Mesendoderm (in vitro differentiated cells): ENCODE measurements around the gene GDPD5.

Experiments
- DNase-seq: peaks from one replicate; pipeline ENCODE4 v3.0.0; 2013
- H2AK5ac ChIP-seq: 2 replicates; pipeline ENCODE4 v1.6.1; 2013; ENCODE audit warnings: low read length, inconsistent platforms
- H2BK120ac ChIP-seq: 2 replicates; pipeline ENCODE4 v1.6.1; 2013; ENCODE audit warnings: low read depth, mild to moderate bottlenecking, low read length, moderate library complexity, mixed read lengths
- H2BK15ac ChIP-seq: replicated peaks from 2 replicates; pipeline ENCODE4 v1.6.1; 2013; ENCODE audit warnings: low read depth, mild to moderate bottlenecking, moderate library complexity
- H2BK5ac ChIP-seq: 2 replicates; pipeline ENCODE4 v1.6.1; 2013; ENCODE audit warnings: low read length, inconsistent platforms
- H3K18ac ChIP-seq: 2 replicates; pipeline ENCODE4 v1.6.1; 2013; ENCODE audit warnings: mild to moderate bottlenecking, low read length, mixed read lengths
- H3K23ac ChIP-seq: one replicate; pipeline ENCODE4 v1.6.1; 2013; ENCODE audit warnings: low read length
- H3K27ac ChIP-seq: 2 replicates; pipeline ENCODE4 v1.5.1; 2013; ENCODE audit warnings: low read depth, mild to moderate bottlenecking, inconsistent platforms, low read length, moderate library complexity
- H3K27me3 ChIP-seq: 2 replicates; pipeline ENCODE4 v1.6.1; 2013; ENCODE audit warnings: low read length, control low read depth, mild to moderate bottlenecking, inconsistent platforms; ENCODE audit not compliant: insufficient read depth, poor library complexity
- H3K36me3 ChIP-seq: 2 replicates; pipeline ENCODE4 v1.6.1; 2013; ENCODE audit warnings: low read length, inconsistent platforms; ENCODE audit not compliant: control insufficient read depth, insufficient read depth
- H3K4ac ChIP-seq: one replicate; pipeline ENCODE4 v1.6.1; 2013; ENCODE audit warnings: low read depth, mild to moderate bottlenecking, low read length, moderate library complexity
- H3K4me1 ChIP-seq: 2 replicates; pipeline ENCODE4 v1.6.1; 2013; ENCODE audit warnings: low read depth, low read length, inconsistent platforms; ENCODE audit not compliant: control insufficient read depth
- H3K4me2 ChIP-seq: 2 replicates; pipeline ENCODE4 v1.6.1; 2013; ENCODE audit warnings: low read length
- H3K4me3 ChIP-seq: 2 replicates; pipeline ENCODE4 v1.5.1; 2013; ENCODE audit warnings: mild to moderate bottlenecking, low read length
- H3K56ac ChIP-seq: one replicate; pipeline ENCODE4 v1.6.1; 2013; ENCODE audit warnings: low read length
- H3K79me1 ChIP-seq: 2 replicates; pipeline ENCODE4 v1.6.1; 2013; ENCODE audit warnings: low read length, inconsistent platforms
- H3K79me2 ChIP-seq: 2 replicates; pipeline ENCODE4 v1.6.1; 2013; ENCODE audit warnings: mild to moderate bottlenecking, low read length; ENCODE audit not compliant: control insufficient read depth, insufficient read depth
- H3K9ac ChIP-seq: 2 replicates; pipeline ENCODE4 v1.6.1; 2013; ENCODE audit warnings: low read length, inconsistent platforms
- H4K5ac ChIP-seq: one replicate; pipeline ENCODE4 v1.6.1; 2013; ENCODE audit warnings: low read length
- H4K8ac ChIP-seq: one replicate; pipeline ENCODE4 v1.6.1; 2013; ENCODE audit warnings: low read depth, mild to moderate bottlenecking, control low read depth, low read length, moderate library complexity
- WGBS: extraction: QIAGEN DNeasy Blood & Tissue Kit; methylation state at CpG from one replicate; pipeline ENCODE4 v1.1.7; 2013; ENCODE audit warnings: low lambda C conversion rate, missing lambda C conversion rate; ENCODE audit not compliant: insufficient coverage; ENCODE audit errors: extremely low coverage; 5-methylcytosine and 5-hydroxymethylcytosine counted together

Gene GDPD5

DNA sequence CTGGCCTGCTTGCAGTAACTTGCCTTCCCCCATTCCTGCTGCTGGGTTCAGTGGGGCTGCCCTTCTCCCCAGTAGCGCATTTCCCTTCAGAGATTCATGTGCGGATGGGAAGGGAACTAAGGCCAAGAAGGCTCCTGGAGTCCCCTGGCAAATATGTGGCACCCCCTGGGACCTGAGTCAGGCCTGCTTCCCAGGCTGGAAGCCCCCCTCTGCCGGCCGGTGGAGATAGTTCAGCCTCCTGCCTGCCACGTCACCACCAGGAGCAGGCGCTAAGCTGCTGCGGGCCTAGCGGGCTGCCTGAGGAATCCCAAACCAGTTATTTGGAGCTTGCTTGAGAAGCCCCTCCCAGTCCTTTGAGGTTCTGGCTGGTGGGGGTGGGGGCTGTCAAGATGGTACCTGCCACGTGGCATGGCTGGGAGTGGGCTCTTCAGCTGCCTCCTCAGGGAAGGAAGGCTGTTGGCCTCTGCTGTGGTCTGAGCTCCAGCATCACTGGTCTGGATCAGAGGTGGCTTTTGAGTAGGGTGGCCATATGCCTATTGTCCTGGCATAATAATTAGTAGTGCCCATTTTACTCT is 38.3 kb upstream of the GDPD5 start:
- Histone ChIP-seq H2BK5ac (peak overlapping the region; percentile 95), H3K4me3 (peak overlapping the region; percentile 86), H2BK120ac (no peak overlapping the region), H4K8ac (no peak overlapping the region), H3K23ac (peak overlapping the region; percentile 75), H3K79me1 (peaks cover 25% of the 10 kb centered on the region), H2AK5ac (peak overlapping the region; percentile 92), H3K4me1 (peaks cover 27% of the 10 kb centered on the region), H3K27ac (peak overlapping the region; percentile 95), H3K4me2 (peak overlapping the region; percentile 100), H4K5ac (peak overlapping the region; percentile 12), H3K27me3 (no peaks in the 10 kb centered on the region), H3K9ac (peak overlapping the region; percentile 94), H3K18ac (peak overlapping the region; percentile 88), H3K79me2 (peaks cover 61% of the 10 kb centered on the region), H3K36me3 (peaks cover 29% of the 10 kb centered on the region), H3K4ac (peak overlapping the region; percentile 82), H2BK15ac (no peak overlapping the region), H3K56ac (peak overlapping the region; percentile 95)
- DNase-seq, result peak; percentile 98
- no CpG with 5 or more reads among the region's 9 CpGs for WGBS

GRCh38 chr11:75563501-75563977 is 37.8 kb upstream of the GDPD5 start:
- Histone ChIP-seq H4K5ac (peak overlapping the region; percentile 12), H3K4me2 (peak overlapping the region; percentile 100), H3K79me1 (peaks cover 22% of the 10 kb centered on the region), H3K56ac (peak overlapping the region; percentile 95), H2BK120ac (peak overlapping the region; percentile 32), H3K36me3 (peaks cover 25% of the 10 kb centered on the region), H4K8ac (no peak overlapping the region), H2AK5ac (peak overlapping the region; percentile 93), H3K18ac (peak overlapping the region; percentile 88), H3K23ac (peak overlapping the region; percentile 32), H3K4ac (peak overlapping the region; percentile 82), H3K4me3 (peak overlapping the region; percentile 86), H3K4me1 (peaks cover 31% of the 10 kb centered on the region), H3K27me3 (no peaks in the 10 kb centered on the region), H3K27ac (peak overlapping the region; percentile 95), H3K9ac (peak overlapping the region; percentile 94), H3K79me2 (peaks cover 59% of the 10 kb centered on the region), H2BK5ac (peak overlapping the region; percentile 95), H2BK15ac (no peak overlapping the region)
- WGBS, result no CpG with 5 or more reads among the region's 5 CpGs
- no peak for DNase-seq

GRCh38 chr11:75562836-75563484 is 37.2 kb upstream of the GDPD5 start:
- Histone ChIP-seq H3K4me3 (peak overlapping the region; percentile 86), H2BK15ac (no peak overlapping the region), H2AK5ac (peak overlapping the region; percentile 93), H3K4me1 (peaks cover 33% of the 10 kb centered on the region), H3K27ac (peak overlapping the region; percentile 95), H3K4me2 (peak overlapping the region; percentile 100), H3K23ac (peak overlapping the region; percentile 20), H3K9ac (peak overlapping the region; percentile 94), H2BK120ac (no peak overlapping the region), H3K18ac (peak overlapping the region; percentile 88), H3K36me3 (peaks cover 21% of the 10 kb centered on the region), H3K79me2 (peaks cover 57% of the 10 kb centered on the region), H4K5ac (no peak overlapping the region), H2BK5ac (peak overlapping the region; percentile 77), H4K8ac (no peak overlapping the region), H3K4ac (peak overlapping the region; percentile 82), H3K79me1 (peaks cover 18% of the 10 kb centered on the region), H3K56ac (peak overlapping the region; percentile 95), H3K27me3 (no peaks in the 10 kb centered on the region)
- WGBS, result no CpG with 5 or more reads among the region's 16 CpGs
- peak; percentile 97 for DNase-seq

DNA sequence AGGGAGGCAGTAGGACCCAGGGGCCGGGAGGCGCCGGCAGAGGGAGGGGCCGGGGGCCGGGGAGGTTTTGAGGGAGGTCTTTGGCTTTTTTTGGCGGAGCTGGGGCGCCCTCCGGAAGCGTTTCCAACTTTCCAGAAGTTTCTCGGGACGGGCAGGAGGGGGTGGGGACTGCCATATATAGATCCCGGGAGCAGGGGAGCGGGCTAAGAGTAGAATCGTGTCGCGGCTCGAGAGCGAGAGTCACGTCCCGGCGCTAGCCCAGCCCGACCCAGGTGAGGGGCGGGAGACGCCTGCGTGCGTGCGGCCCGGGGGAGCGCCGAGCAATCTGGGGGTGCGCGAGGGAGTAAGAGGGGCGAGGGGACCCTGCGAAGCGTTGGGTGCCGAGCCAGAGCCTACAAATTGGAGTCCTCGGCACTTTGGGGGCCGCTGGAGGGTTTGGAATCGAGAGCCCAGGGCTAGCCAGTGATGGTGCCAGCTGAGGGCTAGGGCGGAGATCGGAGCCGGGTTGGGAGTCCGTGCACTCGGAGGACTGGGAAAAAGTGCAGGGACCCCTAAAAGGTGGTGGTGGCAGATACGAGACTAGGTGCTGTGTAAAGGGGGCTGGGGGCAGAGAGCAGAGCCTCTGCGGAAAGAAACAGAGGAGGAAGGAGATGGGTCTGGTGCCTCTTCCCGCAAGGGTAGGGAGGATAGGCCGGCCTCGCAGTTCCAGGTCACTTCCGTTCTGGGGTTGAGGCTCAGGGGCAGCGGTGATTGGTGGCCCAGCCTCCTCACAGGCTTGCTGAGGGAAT is 36.5 kb upstream of the GDPD5 start, which contains the start of gene SERPINH1:
Gene SERPINH1 (plus strand): TSS at position 206 of the 788 bp plus-strand sequence. CDS start 4,097 bp downstream, outside the sequence.
- peak within 1 kb of the TSS; percentile 93 for H2AK5ac ChIP-seq
- H3K4ac ChIP-seq, result peak within 1 kb of the TSS; percentile 96
- no CpG with 5 or more reads among the region's 51 CpGs for WGBS
- peak within 1 kb of the TSS; percentile 93 for H3K18ac ChIP-seq
- no peak within 1 kb of the TSS for H2BK15ac ChIP-seq
- H3K36me3 ChIP-seq, result peaks cover 17% of the 10 kb centered on the region
- H3K4me1 ChIP-seq, result peaks cover 40% of the 10 kb centered on the region
- peak within 1 kb of the TSS; percentile 95 for H3K56ac ChIP-seq
- H4K8ac ChIP-seq, result peak within 1 kb of the TSS; percentile 93
- H3K27me3 ChIP-seq, result no peaks in the 10 kb centered on the region
- H3K23ac ChIP-seq, result peak within 1 kb of the TSS; percentile 51
- peaks cover 14% of the 10 kb centered on the region for H3K79me1 ChIP-seq
- peak; percentile 96 for DNase-seq
- peak within 1 kb of the TSS; percentile 81 for H2BK5ac ChIP-seq
- H3K9ac ChIP-seq, result peak within 1 kb of the TSS; percentile 94
- H3K4me3 ChIP-seq, result peak within 1 kb of the TSS; percentile 86
- H3K79me2 ChIP-seq, result peaks cover 51% of the 10 kb centered on the region
- peak within 1 kb of the TSS; percentile 69 for H2BK120ac ChIP-seq
- H3K4me2 ChIP-seq, result peak within 1 kb of the TSS; percentile 100
- H3K27ac ChIP-seq, result peak within 1 kb of the TSS; percentile 95
- no peak within 1 kb of the TSS for H4K5ac ChIP-seq

DNA sequence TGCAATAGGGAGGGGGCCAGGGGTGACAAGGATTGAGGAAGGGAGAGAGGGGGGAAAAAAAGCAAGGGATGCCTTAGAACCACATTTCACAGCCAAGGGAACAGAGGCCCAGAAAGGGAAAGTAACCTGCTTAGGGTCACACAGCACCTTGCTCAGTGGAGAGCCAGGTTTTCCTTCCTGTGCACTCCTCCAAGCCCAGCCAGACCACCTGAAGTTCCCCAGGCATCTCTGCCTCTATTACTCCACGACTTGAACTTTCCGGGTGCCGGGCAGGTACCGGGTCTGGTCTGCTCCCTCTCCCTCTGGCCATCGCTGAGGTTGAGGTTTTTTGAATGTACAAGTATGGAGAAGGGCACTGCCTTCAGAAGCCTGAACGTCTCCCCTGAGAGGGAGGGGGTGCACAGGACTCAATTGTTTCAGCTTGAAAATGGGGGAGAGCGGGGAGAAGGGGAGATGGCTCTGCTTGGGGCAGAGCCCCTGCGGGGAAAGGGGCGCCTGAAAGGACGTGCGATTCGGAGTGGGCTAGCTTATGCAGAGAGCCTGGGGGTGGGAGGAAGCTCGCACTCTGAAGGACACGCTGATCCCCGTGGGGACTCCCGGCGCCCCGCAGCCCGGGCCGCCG is 35.8 kb upstream of the GDPD5 start:
- H2BK15ac ChIP-seq, result no peak overlapping the region
- peak; percentile 36 for DNase-seq
- H3K79me2 ChIP-seq, result peaks cover 45% of the 10 kb centered on the region
- no CpG with 5 or more reads among the region's 21 CpGs for WGBS
- peak overlapping the region; percentile 44 for H3K4me3 ChIP-seq
- peak overlapping the region; percentile 93 for H2AK5ac ChIP-seq
- H3K4me2 ChIP-seq, result peak overlapping the region; percentile 75
- H2BK120ac ChIP-seq, result peak overlapping the region; percentile 33
- H3K18ac ChIP-seq, result peak overlapping the region; percentile 93
- no peaks in the 10 kb centered on the region for H3K27me3 ChIP-seq
- peaks cover 9% of the 10 kb centered on the region for H3K79me1 ChIP-seq
- H3K23ac ChIP-seq, result peak overlapping the region; percentile 20
- peak overlapping the region; percentile 75 for H3K4ac ChIP-seq
- peaks cover 12% of the 10 kb centered on the region for H3K36me3 ChIP-seq
- peak overlapping the region; percentile 42 for H3K27ac ChIP-seq
- peak overlapping the region; percentile 93 for H4K8ac ChIP-seq
- H3K56ac ChIP-seq, result peak overlapping the region; percentile 95
- peak overlapping the region; percentile 94 for H3K9ac ChIP-seq
- H2BK5ac ChIP-seq, result peak overlapping the region; percentile 81
- peaks cover 43% of the 10 kb centered on the region for H3K4me1 ChIP-seq
- no peak overlapping the region for H4K5ac ChIP-seq
